GM12892 (cell line): ENCODE results near the gene ANKRD63.

Source experiments
- POLR2A ChIP-seq: IDR thresholded peaks from 2 replicates; pipeline ENCODE4 v1.6.1; 2011; ENCODE audit warnings: low read depth, low read length, control low read depth
- POLR2AphosphoS5 ChIP-seq: IDR thresholded peaks from 2 replicates; pipeline ENCODE4 v1.6.1; 2011; ENCODE audit warnings: low read depth, low read length, control low read depth

- TF ChIP-seq POLR2A (no peak), POLR2AphosphoS5 (no peak)
These were observed 7.7 kb upstream of the ANKRD63 start for GRCh38 chr15:40290545-40290917.
